HG03439 (cell line): ENCODE results near the gene ACP4.

Experiments used
- ATAC-seq: cut with Tn5 transposase; IDR thresholded peaks from one replicate; pipeline ENCODE4 v1.9.1; 2021; ENCODE audit warnings: mild to moderate bottlenecking, moderate library complexity; ENCODE audit not compliant: unreplicated experiment

Gene ACP4

DNA sequence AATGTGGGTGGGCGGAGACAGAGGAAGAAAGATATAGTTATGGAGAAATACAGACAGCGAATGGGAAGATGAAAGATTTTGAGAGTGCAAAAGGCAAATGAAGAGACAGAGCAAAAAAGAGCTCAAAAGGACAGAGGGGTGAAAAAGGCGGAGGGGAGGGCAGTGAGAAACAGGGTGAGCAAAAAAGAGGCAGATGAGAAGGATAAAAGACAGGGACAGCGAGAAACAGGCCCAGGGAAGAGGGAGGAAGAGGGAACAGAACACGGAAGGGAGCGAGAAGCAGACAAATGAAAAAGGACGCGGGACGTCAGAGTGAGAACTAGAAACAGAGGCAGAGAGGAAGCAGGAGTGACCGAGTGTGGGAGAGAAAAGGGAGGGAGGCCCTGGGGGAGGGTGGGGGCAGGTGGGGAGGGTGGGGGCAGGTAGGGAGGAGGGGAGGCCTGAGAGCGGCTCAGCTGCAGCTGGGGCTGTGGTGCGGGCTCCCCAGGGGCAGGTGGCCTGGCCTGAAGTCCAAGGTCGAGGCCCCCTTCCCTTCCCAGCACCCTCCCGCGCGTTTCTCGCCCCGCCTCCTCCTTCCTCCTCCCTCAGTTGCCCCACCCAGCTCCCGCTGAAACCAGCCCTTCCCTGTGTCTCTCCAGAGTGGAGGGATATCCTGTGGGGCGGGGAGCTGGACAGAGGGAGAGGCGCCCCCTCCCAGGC lies 30.5 kb downstream of the ACP4 start:
- ATAC-seq = no peak

DNA sequence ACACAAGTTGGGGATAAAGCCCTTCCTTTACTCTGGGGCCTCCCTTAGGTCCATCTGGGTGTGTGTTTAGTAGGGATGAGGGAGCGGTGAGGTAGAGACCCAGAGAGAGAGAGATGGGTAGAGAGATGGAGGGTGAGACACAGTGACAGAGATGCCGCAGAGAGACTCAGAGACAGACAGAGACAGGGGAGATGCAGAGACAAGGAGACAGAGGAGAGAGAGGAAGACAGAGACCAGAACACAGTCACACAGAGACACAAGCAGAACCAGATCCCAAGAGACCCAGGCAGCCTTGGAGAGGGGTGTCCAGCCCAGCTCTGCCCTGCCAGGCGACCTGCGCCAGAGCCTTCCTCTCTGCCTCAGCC lies 31.0 kb downstream of the ACP4 start:
- no peak for ATAC-seq

DNA sequence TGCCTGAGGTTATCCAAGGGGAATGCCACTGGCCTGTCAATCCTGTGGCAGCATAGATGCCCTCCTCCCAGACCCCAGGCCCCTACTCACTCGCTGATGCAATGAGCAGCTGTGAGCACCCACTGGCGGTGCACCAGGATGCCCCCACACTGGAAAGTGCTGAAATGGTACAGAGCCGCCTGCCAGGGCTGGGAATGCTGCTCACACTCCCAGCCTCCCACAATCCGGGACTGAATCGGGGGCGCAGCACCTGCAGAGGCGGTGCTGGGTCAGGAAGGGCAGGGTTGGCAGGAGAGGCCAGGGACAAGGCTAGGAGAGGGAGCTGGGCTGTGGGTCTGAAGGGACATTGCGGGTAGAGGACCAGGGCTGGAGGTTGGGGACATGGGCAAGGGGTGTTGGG lies 31.4 kb downstream of the ACP4 start:
- ATAC-seq = no peak

DNA sequence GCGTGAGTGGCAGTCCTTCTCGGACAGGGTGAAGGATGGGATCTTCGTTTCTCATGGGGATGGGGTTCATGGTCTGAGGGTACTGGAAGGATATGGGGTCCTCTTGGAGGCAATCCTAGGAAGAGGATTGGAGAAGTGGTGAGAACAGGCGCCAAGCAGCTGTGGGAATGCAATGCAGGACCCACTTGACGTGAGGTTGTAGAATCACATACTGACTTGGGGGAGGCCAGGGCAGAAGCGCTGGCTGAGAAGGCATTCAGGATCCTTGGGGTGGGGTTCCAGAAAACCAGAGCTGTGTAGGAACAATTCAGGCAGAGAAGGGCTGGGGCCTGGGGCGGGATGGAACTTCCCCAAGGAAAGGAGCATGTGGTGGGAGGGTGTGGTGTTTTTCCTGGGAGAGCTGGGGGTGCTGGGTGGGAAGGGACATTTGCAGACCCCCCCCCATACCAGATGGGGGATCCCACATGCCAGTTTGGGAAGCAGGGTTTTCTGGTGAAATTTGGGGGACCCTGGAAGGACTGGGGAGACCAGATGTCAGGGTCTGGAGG lies 32.5 kb downstream of the ACP4 start:
- ATAC-seq = no peak

DNA sequence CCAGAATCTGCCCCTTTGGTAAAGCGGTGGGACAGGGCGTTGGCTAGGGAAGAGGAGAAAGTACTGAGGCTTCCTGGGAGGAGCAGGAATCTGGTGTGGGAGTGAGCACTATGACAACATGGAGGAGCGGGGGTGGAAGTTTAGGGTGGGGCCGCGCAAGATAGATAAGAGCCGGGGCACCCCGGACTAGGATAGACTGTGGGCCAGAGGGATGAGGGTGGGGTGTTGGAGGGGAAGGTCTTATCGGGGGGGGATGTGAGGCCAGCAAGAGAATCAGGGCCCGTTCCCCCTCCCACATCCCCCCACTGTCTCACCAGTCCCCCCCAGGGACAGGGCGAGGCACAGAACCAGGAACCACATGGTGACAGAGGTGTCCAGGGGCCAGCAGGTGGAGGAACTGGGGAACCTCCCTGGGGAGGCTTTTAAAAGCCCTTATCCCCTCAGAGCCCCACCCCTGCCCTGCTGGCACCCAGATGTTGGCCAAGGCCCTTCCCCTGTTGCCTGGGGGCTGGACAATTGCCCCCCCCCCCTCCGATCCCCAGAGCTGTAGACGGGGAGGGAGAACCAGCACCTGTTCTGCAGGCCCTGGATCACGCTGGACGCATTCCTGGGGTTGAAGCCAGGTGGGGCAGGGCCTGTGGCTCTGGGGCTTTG lies 33.3 kb downstream of the ACP4 start, which contains the start of gene KLK1:
TSS of gene KLK1 (minus strand) at position 399 of the 654 bp plus-strand sequence. CDS start at position 360, 39 bp downstream.
- no peak for ATAC-seq

DNA sequence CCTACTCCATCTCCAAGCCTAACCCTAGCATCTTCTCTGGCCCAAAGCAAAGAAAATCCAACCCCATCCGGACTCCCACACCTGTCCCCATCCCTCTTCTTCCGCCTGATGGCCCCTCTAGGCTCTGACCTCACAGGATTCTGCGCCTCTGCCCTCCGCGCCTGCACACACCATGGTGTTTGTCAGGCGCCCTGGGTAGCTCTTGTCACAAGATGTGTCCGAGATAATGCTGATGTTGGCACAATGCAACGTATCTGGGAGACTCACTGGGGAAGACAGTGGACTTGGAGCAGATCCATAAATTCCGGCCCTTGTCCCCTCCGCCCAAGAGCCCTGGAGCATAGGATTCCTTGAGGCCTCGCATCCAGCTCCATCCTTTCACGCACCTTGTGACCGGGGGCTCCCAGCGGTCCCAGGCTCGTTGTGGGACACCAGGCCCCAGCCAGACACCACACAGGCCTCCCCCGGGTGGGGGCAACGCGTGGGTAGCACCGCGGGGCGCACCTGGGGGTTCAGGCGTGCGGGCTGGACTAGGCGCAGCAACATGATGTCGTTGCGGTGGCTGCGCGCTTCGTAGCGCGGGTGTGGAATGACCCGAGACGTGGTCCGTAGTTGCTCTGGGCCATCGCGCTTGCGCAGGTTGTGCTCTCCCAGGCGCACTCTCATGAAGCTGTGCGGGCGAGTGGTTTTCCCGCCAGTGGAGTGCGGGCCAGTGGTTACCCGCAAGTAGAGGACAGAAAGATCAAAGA lies 36.5 kb downstream of the ACP4 start:
- no peak for ATAC-seq

DNA sequence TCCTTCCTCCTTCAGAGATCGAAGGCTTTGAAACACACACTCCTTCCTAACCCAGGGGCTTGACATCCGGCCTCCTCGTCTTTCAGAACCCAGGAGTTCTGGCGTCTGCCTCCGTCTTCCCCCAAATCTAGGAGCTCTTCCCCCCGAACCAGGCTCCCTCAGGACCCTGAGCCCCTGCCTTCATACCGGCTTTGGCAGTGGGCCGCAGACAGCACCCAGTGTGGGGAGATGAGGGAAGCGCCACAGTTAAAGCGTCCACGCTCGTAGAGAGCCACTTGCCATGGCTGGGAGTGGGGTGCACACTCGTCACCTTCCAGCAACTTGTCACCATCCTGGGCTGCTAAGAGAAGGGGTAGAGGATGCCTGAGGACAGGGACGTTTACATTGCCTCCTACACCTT lies 37.3 kb downstream of the ACP4 start:
- ATAC-seq = no peak

DNA sequence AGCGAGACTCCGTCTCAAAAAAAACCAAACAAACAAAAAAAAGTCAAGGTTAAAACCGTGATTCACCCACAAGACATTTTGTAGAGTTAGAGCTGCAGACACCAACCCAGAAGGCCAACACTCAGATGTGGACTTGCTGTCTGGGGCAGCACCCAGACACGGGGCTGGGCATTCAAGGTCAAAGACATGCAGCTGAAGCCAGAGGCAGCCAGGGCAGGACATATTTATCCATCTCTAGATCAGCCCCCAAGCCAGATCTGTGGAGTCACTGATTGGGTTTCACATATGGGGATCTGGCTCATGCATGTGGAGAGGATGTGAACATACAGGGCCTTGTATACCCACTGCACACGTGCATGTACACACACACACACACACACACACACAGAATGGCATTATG lies 39.6 kb downstream of the ACP4 start:
- ATAC-seq = no peak

DNA sequence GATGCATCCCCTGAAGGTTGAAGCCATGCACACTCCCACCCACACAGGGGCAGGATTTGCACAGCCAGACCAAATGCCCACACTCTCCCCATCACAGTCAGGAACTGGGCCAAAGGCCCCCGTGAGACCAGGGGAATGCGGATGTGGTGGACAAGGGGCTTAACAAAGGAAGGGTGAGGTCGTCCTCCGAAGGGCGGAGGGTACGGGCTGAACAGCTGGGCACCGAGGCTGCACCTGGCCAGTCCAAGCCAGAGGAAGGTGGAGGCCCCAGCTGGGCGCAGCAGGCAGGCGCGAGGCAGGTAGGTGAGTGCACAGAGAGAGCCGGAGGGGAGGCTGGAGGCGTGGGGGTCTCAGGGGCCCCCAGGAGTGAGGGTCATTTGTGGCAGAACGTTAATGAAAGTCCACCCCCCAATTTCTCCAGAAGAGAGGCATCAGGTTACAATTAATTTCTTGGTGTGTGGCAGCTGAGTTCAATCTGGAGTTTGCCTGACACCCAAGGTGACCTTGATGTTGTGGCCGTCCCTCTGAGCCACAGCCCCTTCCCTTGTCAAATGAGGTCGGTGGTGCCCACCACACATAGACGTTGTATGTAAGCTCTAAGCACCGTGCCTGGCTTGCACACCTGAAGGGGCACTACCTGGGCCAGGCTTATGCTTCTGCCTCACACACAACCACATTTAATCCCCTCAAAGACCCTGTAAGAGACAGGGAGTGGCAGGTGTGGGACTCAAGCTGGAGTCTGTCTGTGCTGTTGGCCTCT lies 40.2 kb downstream of the ACP4 start:
- ATAC-seq = no peak

DNA sequence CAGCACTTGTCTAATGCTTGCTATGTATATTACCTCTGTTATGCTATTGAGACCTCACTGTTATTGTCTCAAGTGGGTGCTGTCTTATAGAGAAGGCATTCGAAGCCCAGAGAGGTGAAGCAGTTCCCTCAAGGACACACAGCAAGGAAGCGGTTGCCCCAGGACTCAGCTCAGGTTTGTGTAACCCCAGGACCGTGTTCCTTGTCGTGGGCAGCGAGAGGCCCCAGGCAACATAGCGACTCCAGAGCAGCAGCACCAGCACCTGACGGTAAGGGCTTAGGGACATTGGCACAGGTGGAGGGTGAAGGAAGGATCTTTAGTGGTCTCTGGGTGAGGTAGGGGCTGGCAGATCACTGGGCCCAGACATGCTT lies 40.8 kb downstream of the ACP4 start:
- ATAC-seq = no peak

DNA sequence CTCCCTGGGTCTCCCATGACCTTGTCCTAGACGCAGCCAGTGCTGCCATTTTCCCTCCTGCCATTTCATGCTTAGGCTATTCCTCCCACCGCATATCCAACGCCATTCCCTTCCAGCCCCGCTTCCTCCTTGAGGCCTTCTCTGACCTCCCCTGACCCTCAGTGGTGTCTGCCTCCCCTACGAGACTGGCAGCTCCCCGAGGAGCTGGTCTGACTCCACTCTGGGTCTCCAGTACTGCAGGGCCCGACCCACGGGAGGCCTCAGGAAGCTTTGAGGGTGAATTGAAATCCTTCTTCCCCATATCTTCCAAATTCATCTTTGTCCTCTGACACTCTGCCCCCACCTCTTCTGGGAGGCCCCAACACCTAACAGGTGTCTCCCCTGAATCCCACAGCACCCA lies 42.5 kb downstream of the ACP4 start:
- ATAC-seq = no peak

DNA sequence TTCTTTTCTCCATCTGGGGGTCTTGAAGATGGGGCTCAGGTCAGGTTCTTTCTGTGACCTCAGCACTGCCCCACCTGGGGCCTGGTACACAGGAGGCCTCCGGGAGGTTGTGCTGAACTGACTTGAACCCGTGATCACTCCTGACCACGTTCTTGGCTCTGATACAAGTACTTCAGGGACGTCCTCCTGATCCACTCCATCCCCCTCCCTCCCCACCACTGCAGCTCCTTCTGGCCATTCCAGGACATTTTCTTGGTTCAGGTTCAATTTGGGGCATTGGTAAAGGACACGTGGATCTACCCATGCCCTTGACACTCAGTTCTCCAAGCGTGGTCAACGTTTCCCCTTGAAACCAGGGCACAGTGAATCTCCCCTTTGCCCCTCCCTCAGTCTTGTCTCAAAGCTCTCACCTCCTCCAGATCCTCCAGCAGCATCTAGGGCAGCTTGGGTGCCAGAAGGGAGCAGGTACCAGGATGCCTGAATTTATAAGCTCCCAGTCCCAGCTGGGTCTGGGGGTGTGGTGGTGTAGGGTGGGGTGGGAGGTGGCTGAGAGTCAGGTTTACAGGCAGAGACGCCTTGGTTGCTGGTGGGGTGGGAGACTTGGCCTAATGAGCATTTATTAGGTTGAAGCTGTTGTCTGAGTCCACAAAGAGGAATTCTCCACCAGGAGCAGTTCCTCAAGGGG lies 43.0 kb downstream of the ACP4 start, which contains the start of gene KLK15:
TSS of gene KLK15 (minus strand) at position 458 of the 685 bp plus-strand sequence. CDS start 2,082 bp downstream, outside the sequence.
- ATAC-seq = no peak

DNA sequence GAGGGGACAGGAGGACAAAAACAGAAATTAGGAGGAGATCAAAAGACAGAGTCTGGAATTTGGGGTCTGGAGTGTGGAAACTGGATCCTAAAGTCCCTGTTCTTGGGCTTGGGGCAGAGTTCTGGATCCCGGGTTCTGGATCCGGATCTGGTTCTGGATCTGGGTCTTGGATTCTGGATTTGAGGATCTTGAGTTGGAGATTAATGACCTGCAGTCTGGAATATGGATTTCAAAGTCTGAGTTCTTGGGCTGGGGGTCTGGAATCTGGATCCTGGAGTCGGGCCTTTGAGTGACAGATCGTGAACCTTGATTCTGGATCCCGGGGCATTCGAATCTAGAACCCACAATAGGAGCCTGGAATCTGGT lies 43.6 kb downstream of the ACP4 start:
- no peak for ATAC-seq

DNA sequence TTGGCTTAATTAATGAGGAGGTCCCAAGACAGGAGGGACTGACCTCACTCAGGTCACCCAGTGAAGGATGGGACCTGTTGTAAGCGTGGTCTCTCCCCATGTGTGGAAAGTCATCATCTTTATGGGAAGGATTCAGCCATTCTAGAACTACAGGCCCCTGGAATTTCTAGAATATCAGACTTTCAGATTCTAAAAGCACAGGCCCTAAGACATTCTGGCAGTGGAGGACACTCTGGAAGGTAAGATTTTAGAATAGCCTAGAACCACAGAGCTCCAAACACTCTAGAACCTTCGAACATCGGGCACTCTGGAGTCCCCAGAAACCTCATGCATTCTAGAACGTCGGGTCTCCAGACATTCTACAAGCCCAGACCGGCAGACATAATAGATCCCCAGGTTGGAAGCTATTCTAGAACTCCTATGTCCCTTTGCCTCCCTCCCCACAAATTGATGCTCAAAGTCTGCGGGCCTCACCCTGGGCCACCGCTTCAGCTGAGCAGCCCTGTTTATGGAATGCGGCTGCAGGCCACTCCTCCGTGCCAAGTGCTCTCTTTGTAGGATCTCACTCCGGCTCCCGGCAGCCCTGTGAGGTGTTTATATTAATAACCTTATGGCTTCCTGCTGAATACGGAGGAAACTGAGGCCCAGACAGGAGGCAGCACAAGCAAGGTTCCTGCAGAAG lies 45.0 kb downstream of the ACP4 start:
- ATAC-seq = no peak

DNA sequence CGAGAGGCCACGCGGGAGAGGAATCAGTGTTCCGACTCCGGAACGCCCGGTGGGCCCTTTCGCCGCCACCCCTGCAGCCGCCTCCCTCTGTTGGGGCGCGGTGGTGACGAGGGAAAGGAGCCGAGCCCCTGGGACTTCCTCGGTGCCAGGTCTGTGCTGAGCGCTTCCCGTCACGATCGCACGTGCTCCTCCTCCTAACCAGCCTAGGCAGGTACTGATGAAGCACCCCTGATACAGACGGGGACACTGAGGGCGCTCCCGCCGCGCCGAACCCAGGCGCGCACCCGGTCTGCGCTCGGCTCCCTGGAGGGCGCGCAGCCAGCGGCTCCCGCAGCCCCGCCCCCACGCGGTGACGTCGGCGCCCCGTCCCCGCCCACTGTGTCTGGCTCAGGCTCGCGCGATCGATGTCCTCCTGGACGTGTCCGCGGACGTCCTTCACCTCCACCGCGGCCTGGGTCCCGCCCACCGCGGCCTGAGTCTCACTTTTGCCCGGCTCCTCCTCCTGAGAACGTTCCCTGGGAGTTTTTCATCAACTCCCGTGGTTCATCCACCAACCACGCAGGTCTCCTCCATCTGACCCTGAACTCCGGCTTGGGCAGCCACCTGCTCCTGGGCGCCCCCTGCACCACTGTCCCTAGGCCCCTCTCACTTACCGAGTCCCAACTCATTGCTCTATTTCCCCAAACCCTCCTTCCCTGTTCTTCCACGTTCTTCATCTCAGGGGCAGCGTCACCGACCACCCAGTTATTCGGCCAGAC lies 45.7 kb downstream of the ACP4 start:
- ATAC-seq = peak; percentile 81

DNA sequence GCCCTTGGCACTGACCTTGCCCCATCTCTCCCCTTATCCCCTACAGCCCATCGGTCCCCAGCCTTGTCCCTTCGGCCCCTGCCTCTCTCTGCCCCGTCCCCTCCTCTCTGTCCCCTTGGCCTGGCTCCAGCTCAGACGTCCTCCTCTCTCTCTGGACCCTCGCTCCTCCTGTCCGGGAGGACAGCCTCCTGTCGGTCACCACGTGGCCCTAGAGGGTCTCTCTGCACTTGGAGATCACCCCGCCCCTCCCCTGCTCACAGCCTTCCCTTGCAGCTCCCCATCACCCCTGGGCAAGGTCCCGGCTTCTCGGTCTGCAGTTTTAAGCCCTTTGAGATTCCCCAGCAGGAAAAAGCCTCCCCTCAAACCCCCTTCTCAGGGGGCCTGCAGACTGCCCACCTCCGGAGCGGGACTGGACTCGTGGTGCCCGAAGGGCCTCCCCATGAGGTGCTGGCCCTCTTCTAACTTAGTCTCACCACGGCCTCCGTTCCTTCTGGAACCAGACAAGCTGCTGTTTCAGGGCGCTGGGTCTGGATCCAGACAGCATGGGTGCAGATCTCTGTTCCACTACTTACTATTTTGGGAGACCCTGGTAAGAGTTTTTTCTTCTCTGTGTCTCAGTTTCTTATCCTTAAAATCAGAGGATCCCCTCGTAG lies 46.5 kb downstream of the ACP4 start:
- ATAC-seq = no peak

DNA sequence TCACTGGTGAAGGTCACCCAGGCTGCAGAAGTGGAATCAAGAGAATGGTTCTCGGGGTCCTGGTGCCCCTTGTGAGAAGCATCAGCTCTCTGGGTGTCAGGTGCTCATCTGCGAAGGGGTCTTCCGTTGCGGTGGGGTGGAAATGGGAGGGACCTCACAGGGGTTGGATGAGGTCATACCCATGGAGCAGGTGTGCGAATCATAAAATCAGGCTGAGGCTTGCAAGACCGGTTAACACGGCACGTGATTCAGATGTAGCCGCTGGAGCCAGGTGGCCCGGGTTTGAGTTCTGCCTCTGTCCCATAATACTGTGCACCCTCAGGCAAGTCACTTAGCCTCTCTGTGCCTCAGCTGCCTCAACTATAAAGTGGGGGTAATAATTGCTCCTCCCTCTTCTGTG lies 47.1 kb downstream of the ACP4 start:
- ATAC-seq = no peak

DNA sequence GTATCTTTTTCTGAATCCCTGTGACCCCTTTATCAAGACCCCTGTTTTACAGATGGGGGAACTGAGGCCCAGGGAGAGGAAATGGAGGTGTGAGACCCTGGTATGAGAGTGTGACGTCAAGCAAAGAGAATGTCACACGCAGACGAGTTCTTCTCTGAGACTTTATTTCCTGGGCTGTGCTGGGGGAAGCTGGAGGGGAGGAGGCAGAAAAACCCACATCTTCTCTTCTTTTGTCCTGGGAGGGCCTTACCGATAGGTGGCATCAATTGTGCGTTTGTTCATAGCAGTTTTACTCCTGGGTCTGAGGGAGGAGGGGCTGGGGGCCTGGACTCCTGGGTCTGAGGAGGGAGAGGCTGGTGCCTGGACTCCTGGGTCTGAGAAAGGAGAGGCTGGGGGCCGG lies 48.0 kb downstream of the ACP4 start:
- ATAC-seq = no peak
